ENCODE measurements around the gene DISC1. TPM values are rescaled to one million over a fixed set of nuclear protein-coding genes. Genes with fewer than 3 reads are reported as not detected.

Gene DISC1
- total RNA-seq, 2 donors from 2014 or later: 2.3 to 7.0 TPM

DNA sequence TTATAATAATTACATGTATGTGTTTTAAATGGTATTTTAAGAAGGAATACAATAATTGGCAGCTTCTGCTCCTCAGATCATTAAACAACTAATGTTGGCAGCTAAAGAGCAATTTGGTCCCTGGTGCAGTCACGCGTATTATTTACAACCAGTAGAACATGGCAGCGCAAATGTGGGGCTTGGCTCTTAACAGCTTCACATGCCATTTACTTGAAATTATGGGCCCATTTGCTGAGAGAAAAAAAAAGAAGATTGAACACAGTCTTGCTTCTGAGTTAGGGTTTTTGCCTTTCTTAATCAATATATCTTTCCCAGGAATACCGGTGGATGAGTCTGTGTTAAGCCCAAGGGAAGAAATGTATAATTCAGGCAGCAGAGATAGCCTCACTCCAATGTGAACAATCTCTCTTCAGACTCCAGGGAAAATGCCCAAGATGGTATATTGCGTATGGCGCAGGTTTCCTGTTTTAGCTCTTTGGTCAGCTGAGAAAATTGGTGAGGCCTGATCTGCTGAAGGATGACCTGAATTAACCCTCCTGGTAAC lies 174.5 kb downstream of the DISC1 start:
- DNase-seq (no peak), ATAC-seq (no peak)
- H3K27ac ChIP-seq: no peak overlapping the region
- H3K4me3 ChIP-seq: no peak overlapping the region
- H3K36me3 ChIP-seq (replicated peaks in 1 of 2; ENCODE audit: insufficient read depth in 1 of 2, low read depth in 2 of 2): no peaks in the 10 kb centered on the region
- H3K9me3 ChIP-seq: no peaks in the 10 kb centered on the region
- 77 to 91% methylated on average over 6 of the region's 6 CpGs for WGBS, 2 donors
- H3K4me1 ChIP-seq: no peaks in the 10 kb centered on the region
- no peak for TF ChIP-seq POLR2A (IDR thresholded peaks at IDR 0.05)
- TF ChIP-seq, protein P1, sequence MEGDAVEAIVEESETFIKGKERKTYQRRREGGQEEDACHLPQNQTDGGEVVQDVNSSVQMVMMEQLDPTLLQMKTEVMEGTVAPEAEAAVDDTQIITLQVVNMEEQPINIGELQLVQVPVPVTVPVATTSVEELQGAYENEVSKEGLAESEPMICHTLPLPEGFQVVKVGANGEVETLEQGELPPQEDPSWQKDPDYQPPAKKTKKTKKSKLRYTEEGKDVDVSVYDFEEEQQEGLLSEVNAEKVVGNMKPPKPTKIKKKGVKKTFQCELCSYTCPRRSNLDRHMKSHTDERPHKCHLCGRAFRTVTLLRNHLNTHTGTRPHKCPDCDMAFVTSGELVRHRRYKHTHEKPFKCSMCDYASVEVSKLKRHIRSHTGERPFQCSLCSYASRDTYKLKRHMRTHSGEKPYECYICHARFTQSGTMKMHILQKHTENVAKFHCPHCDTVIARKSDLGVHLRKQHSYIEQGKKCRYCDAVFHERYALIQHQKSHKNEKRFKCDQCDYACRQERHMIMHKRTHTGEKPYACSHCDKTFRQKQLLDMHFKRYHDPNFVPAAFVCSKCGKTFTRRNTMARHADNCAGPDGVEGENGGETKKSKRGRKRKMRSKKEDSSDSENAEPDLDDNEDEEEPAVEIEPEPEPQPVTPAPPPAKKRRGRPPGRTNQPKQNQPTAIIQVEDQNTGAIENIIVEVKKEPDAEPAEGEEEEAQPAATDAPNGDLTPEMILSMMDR (IDR thresholded peaks at IDR 0.05): no peak
- H3K27me3 ChIP-seq: no peaks in the 10 kb centered on the region
- intact Hi-C loops (cut with DNase I): no loop called here

DNA sequence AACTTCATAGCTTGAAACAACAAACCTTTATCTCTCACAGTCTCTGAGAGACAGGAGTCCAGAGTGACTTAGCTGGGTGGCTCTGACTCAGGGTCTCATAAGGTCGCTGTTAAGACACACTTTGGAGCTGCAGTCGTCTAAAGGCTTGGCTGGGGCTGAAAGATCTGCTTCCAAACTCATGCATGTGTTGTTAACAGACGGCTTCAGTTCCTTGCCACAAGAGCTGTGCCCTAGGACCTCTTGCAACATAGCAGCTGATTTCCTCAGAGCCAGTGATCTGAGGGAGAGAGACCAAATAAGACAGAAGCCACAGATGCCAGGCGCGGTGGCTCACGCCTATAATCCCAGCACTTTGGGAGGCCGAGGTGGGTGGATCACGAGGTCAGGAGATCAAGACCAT lies 176.8 kb downstream of the DISC1 start:
- H3K9me3 ChIP-seq: no peaks in the 10 kb centered on the region
- H3K4me1 ChIP-seq: no peaks in the 10 kb centered on the region
- DNase-seq (peak in 1 of 4 donors; percentile 53), ATAC-seq (no peak)
- TF ChIP-seq, protein P1 (IDR thresholded peaks at IDR 0.05): no peak
- TF ChIP-seq POLR2A (IDR thresholded peaks at IDR 0.05): no peak
- WGBS, 2 donors: 77 to 87% methylated on average over 8 of the region's 8 CpGs
- no peaks in the 10 kb centered on the region for H3K36me3 ChIP-seq (replicated peaks in 1 of 2; ENCODE audit: insufficient read depth in 1 of 2, low read depth in 2 of 2)
- H3K4me3 ChIP-seq: no peak overlapping the region
- intact Hi-C loops (cut with DNase I): no loop called here
- H3K27me3 ChIP-seq: no peaks in the 10 kb centered on the region
- peak overlapping the region in 1 of 4 donors; percentile 26 for H3K27ac ChIP-seq

DNA sequence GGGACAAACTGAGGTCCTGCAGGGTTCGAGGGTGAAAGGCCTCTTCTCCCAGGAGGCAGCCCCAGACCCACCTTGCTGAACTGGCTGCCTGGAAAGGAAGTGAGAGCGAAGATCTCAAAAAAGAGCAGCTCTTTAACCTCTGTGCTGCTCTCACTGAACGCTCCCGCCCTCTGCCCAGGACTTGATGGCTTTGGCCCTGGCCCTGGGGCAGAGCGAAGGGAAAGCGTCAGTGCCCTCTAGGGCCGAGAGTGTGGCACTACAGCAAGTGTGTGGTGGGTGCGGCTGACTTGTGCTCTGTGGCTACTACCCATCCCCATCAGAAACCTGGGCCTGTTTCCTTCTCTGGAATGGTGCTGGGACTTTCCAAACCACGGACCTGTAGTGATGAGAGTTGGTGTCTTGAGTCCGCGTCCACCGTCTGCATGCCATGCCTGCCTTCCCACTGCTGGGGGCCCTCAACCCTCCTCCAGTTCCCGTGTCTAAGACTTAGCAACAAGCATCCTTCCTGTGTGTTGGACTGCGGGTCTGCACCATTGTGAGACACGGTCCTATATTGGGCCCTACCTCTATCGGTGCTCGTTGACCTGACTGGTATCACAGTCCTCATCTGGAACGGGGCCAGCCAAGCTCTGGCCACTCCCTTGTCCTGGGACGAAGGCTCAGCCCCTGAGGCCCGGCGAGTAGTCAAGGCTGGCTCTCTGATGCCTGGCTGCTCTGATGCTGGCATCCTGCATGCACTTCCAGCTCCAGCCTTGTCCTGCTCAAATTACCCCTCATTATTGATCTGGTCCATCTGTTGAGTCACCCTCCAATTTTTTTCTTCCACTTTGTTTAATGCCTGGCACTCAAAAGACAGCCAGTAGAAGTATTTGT lies 180.3 kb downstream of the DISC1 start:
- no peaks in the 10 kb centered on the region for H3K9me3 ChIP-seq
- H3K4me3 ChIP-seq: no peak overlapping the region
- ATAC-seq: no peak
- peak; percentile 22 to 47 (median 32) for DNase-seq
- 65 to 80% methylated on average over 15 to 21 of the region's 21 CpGs for WGBS, 2 donors
- no peaks in the 10 kb centered on the region for H3K27me3 ChIP-seq
- no peak overlapping the region for H3K27ac ChIP-seq
- no peaks in the 10 kb centered on the region for H3K36me3 ChIP-seq (replicated peaks in 1 of 2; ENCODE audit: insufficient read depth in 1 of 2, low read depth in 2 of 2)
- TF ChIP-seq, protein P1 (IDR thresholded peaks at IDR 0.05): peak in 5 of 7 experiments; percentile 5 to 47 (median 33)
- TF ChIP-seq POLR2A (IDR thresholded peaks at IDR 0.05): no peak
- intact Hi-C loops (cut with DNase I): no loop called here
- no peaks in the 10 kb centered on the region for H3K4me1 ChIP-seq

DNA sequence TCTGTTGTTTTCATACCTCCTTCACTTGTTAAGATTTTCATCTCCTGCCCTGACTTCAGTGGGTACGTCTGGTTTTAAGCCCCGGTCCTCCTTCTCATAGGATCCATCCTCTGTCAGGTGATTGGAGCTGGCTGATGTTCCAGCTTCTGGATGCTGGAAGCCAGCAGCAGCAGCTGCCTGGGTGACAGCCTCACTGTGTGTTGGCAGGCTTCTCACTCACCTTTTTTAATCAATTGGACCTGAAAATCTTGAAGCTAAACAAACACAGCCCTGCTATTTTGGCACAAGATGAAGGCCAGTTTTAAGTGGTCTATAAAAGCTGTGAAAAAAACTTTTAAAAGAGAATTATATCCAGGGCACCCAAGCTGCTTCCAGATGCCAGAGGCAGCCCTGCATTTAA lies 181.0 kb downstream of the DISC1 start:
- Histone ChIP-seq H3K27me3 (no peaks in the 10 kb centered on the region), H3K4me3 (no peak overlapping the region), H3K4me1 (no peaks in the 10 kb centered on the region), H3K9me3 (no peaks in the 10 kb centered on the region), H3K27ac (no peak overlapping the region), H3K36me3 (replicated peaks in 1 of 2; ENCODE audit: insufficient read depth in 1 of 2, low read depth in 2 of 2) (no peaks in the 10 kb centered on the region)
- TF ChIP-seq, protein P1 (IDR thresholded peaks at IDR 0.05): no peak
- no peak for TF ChIP-seq POLR2A (IDR thresholded peaks at IDR 0.05)
- no peak for ATAC-seq
- intact Hi-C loops (cut with DNase I): no loop called here
- DNase-seq: no peak
- 45 to 58% methylated on average over 2 of the region's 2 CpGs for WGBS, 2 donors
